Right atrium auricular region (tissue), 2 donors: ENCODE data around the gene PRELP. TPM values are rescaled to one million over a fixed set of nuclear protein-coding genes. Genes with fewer than 3 reads are reported as not detected.

Experiments
- DNase-seq: peaks from one replicate; pipeline ENCODE4 v3.0.0-alpha.2; 2019; ENCODE audit warnings: low spot score
- H3K27ac ChIP-seq, 2 donors: fragments of 200-600 bp; sonication (generic); 1 replicate in 1 of 2; 2 replicates in 1 of 2; pipeline ENCODE4 v1.5.1; 2016 to 2019
- H3K27me3 ChIP-seq, 2 donors: fragments of 200-600 bp; sonication (generic); one replicate each; pipeline versions ENCODE4 v1.5.1 to v1.6.0; 2017 to 2019
- H3K36me3 ChIP-seq: fragments of 200-600 bp; sonication (generic); one replicate; pipeline ENCODE4 v1.5.1; 2016
- H3K4me1 ChIP-seq, 2 donors: fragments of 200-600 bp; sonication (generic); one replicate each; pipeline versions ENCODE4 v1.5.1 to v1.6.0; 2017 to 2019
- H3K4me3 ChIP-seq, 2 donors: fragments of 200-600 bp; sonication (generic); 1 replicate in 1 of 2; 2 replicates in 1 of 2; pipeline ENCODE4 v1.5.1; 2017 to 2019; ENCODE audit warnings: mild to moderate bottlenecking in 1 of 2, moderate library complexity in 1 of 2
- H3K9me3 ChIP-seq, 2 donors: fragments of 200-600 bp; sonication (generic); one replicate each; pipeline ENCODE4 v1.5.1; 2019
- CTCF ChIP-seq, 2 donors: fragments of 200-600 bp; sonication (generic); IDR thresholded peaks; one replicate each; pipeline ENCODE4 v1.5.1; 2019; ENCODE audit warnings: antibody characterized with exemption in 2 of 2
- total RNA-seq, 2 donors: library from RNA; depleted of rRNA; stranded (reverse); fragments of >200 nt; gene quantifications; one replicate each; pipeline ENCODE4 v1.1.0, GENCODE V29; 2016

PRELP gene
- total RNA-seq, 2 donors from 2014 or later = 54.5 to 243 TPM

DNA sequence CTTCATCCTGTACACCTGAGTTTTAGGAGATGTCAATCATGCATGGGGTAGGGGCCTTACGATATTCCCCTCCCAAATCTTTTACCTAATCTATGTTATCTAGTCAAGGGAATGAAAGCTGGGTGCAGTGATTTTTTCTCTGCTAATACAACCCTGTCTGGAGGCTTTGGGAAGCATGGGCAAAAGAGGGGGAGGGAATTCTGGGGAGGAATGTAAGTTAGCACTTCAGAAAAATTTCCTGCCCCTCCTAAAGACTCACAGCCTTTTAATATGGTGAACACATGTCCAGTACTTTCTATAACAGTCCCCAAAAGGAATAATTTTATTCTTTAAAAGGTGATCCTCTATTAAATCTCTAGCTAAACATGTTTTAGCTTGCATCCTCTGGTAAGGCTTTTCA is 25.6 kb upstream of the PRELP start:
- TF ChIP-seq CTCF (IDR thresholded peaks at IDR 0.05) = no peak
- Histone ChIP-seq H3K36me3 (no peaks in the 10 kb centered on the region), H3K9me3 (peaks cover 0 to 10% of the 10 kb centered on the region in 2 donors), H3K4me3 (no peak overlapping the region), H3K4me1 (peaks cover 0 to 16% of the 10 kb centered on the region in 2 donors), H3K27me3 (no peaks in the 10 kb centered on the region), H3K27ac (peak overlapping the region; percentile 58 to 75)
- DNase-seq = no peak

- peaks cover 0 to 4% of the 10 kb centered on the region in 2 donors for H3K9me3 ChIP-seq
- H3K4me3 ChIP-seq = no peak overlapping the region
- peak overlapping the region in 1 of 2 donors; percentile 75 for H3K27ac ChIP-seq
- H3K36me3 ChIP-seq = no peaks in the 10 kb centered on the region
- DNase-seq = no peak
- no peaks in the 10 kb centered on the region for H3K27me3 ChIP-seq
- TF ChIP-seq CTCF (IDR thresholded peaks at IDR 0.05) = no peak
- H3K4me1 ChIP-seq = peaks cover 0 to 16% of the 10 kb centered on the region in 2 donors
These were observed 25.0 kb upstream of the PRELP start for GRCh38 chr1:203450479-203451149.

DNA sequence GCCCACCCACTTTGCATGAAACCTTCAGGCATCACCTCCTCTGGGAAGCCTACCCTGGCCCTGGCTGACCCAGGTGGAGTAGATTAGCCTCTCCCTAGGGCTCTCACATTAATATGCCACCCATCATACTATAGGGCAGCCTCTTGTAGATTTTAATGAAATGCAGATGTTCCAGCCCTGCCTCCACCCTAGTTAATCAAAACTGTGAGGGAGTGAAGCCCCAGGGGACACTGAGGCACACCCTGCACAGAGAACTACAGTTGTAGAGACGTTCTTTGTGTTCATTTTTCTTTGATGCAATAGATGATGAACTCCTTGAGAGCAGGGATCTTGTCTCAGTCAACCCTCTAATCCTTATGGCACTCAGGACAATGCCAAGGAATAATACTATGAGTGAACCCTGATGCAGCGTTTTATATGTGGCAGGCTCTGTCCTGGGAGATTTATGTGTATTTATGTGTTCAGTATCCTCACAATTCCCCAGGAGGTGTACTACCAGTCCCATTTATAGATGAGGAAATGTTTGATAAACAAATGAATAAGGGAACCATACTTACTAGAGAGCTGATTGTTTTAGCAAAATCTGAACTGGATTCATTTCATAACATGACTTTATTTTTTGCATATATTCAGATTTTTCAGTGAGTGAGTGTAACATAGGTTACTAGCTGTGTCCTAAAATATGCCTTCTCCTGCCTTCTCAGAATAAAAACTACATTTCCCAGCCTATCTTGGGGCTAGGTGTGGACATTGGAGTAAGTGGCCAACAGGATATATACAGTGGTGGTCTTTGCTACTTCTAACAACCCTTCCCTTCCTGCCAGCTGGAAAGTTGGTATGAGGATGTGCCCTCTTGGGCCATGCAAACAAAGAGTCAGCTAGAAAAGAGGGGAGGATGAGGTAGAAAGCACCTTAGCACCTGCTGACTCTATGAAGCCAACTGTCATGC is 23.5 kb upstream of the PRELP start:
- no peak for TF ChIP-seq CTCF (IDR thresholded peaks at IDR 0.05)
- Histone ChIP-seq H3K36me3 (no peaks in the 10 kb centered on the region), H3K4me1 (peaks cover 0 to 16% of the 10 kb centered on the region in 2 donors), H3K4me3 (no peak overlapping the region), H3K9me3 (no peaks in the 10 kb centered on the region), H3K27ac (no peak overlapping the region), H3K27me3 (no peaks in the 10 kb centered on the region)
- DNase-seq = no peak

DNA sequence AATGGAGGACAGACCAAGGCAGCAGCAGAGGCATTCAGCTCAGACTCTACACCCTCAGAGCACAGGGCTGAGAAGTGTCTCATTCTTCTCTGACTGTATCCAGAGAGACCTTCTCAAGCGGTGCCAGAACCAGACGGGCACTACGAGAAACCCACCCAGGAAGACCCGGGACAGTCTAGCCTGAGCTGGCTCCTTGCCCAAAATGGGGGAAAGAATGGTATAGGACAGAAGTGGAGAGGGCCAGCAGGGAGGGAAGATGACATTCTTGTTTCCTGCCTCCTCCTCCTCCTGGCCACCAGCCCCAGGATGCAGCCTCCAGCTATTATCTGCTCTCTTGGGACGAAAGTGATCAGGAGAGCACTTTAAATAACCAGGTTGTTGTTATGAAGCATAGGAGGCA is 22.6 kb upstream of the PRELP start:
- H3K36me3 ChIP-seq = no peaks in the 10 kb centered on the region
- H3K4me3 ChIP-seq = no peak overlapping the region
- H3K9me3 ChIP-seq = no peaks in the 10 kb centered on the region
- no peak overlapping the region for H3K27ac ChIP-seq
- DNase-seq = no peak
- peaks cover 0 to 16% of the 10 kb centered on the region in 2 donors for H3K4me1 ChIP-seq
- no peaks in the 10 kb centered on the region for H3K27me3 ChIP-seq
- no peak for TF ChIP-seq CTCF (IDR thresholded peaks at IDR 0.05)

- no peak for DNase-seq
- Histone ChIP-seq H3K36me3 (no peaks in the 10 kb centered on the region), H3K4me3 (no peak overlapping the region), H3K4me1 (peaks cover 0 to 16% of the 10 kb centered on the region in 2 donors), H3K27ac (no peak overlapping the region), H3K27me3 (no peaks in the 10 kb centered on the region), H3K9me3 (no peaks in the 10 kb centered on the region)
- no peak for TF ChIP-seq CTCF (IDR thresholded peaks at IDR 0.05)
These were observed 22.0 kb upstream of the PRELP start for GRCh38 chr1:203453616-203454015.
